Measurements from ENCODE around the gene ACTR5.

ACTR5 gene

DNA sequence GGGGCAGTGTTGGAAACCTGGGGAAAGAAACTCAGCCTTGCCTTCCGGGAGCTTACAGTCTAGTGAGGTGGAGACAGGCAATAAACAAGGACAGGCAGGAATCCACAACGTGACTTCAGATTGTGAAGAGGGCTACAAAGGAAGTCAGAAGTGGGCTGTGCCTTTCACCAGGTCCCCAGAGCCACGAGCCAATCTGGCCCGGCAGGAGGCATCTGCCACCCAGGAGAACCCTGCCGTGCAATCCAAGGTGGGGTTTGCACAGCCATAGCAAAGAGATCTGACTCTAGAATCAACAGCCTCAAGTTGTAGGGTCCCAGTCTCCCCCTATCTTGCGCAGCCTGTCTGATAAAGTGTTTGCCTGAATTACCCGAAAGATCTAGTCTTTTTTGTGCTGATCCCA, 18.5 kb upstream of the ACTR5 start:
- DNase-seq: no peak

GRCh38 chr20:38730167-38730988, 17.9 kb upstream of the ACTR5 start:
- DNase-seq: no peak

GRCh38 chr20:38730989-38731737, 17.1 kb upstream of the ACTR5 start:
- peak; percentile 80 for DNase-seq

- DNase-seq: no peak
These were observed 16.5 kb upstream of the ACTR5 start for GRCh38 chr20:38731738-38732113.

GRCh38 chr20:38732981-38733380, 15.3 kb upstream of the ACTR5 start:
- DNase-seq: no peak

- no peak for DNase-seq
These were observed 13.1 kb upstream of the ACTR5 start for GRCh38 chr20:38735172-38735571.

GRCh38 chr20:38737887-38738286, 10.4 kb upstream of the ACTR5 start:
- DNase-seq: no peak

DNA sequence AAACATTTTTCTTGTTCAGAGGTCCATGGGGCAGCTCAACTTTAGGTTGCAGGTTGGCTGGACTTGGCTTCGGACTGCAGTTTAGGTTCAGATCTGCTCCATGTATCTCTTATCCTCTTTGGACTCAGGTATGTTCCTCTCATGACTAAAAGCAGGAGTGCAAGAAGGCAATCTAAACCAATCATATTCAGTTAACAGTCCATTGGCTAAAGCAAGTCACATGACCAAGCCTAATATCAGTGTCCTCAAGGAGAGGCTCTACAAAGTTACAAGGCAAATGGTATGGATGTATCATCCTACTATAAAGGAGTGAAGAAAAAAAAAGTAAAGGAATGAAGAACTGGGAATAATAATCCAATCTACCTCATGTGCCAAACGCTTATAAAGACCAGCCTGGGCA, 2.5 kb upstream of the ACTR5 start:
- DNase-seq: no peak

GRCh38 chr20:38747495-38748096, 664 bp upstream of the ACTR5 start:
- no peak for DNase-seq

- peak; percentile 66 for DNase-seq
These were observed 545 bp downstream of the ACTR5 start for GRCh38 chr20:38748861-38749149.

DNA sequence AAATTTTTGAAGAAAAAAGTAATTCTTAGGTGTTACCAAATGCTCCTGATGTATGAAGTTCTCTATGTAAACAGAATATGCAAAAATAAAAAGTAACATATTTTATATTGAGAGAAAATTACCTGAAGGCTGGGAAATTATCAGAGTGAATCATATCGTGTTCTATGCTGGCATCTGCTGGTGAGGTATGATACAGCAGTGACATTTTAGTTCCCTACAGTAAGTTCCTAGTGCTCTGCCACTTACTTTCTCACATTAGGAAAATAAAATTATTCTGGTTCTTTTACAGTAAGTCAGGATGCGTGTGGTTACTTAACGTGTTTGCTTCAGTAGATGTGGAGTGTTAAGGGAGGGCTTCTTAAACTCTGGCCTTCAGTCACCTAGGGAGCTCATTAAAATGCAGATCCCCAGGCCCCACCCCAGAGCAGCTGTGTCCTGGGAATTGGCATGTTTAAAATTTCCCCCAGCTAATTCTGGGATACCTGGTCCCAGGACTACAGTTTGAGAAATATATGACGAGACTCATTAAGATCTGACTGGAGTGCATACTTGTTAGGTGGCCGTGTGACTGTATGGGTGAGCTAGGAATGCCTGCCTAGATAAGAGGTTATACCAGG, 3.2 kb downstream of the ACTR5 start:
- no peak for DNase-seq

- DNase-seq: no peak
These were observed 3.8 kb downstream of the ACTR5 start for GRCh38 chr20:38752029-38752428.

DNA sequence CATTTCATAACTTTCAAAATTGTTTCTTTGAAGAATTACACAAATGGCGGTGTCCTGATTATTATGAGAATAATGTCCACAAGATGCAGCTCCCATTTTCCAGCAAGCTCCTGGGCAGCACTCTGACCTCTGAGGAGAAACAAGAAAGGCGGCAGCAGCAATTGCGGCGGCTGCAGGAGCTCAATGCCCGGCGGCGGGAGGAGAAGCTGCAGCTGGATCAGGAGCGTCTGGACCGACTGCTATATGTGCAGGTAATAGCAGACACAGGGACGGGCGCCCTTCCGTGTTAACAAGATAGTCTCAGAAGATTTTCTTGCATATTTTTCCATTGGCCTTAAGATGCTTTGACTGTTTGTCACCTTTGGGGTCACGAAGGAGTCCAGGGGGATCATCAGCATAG, 6.7 kb downstream of the ACTR5 start:
- no peak for DNase-seq

DNA sequence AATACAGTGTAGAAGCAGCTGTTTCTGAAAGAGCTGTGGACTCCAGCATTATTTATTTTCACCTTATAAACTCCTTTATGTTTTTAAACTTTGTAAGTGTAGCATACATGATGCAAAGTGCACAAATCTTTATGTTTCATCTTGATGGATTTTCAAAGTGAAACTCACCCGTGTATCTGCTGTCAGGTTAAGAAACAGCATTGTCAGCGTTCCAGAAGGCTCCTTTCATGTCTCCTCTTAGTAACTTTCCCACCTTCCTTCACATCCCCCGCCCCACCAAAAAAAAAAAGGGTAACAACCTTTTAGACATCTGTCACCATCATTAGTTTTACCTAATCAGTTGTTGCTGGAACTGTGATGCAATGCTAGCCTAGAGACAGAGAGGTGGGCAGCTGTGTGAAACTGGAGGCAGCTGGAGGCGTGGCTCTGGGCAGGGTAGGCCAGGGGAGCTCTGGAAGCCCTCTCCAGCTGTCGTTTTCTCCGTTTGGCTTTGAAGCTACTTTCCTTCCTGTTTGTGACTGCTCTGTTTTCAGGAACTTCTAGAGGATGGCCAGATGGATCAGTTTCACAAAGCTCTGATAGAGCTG, 7.2 kb downstream of the ACTR5 start:
- no peak for DNase-seq

DNA sequence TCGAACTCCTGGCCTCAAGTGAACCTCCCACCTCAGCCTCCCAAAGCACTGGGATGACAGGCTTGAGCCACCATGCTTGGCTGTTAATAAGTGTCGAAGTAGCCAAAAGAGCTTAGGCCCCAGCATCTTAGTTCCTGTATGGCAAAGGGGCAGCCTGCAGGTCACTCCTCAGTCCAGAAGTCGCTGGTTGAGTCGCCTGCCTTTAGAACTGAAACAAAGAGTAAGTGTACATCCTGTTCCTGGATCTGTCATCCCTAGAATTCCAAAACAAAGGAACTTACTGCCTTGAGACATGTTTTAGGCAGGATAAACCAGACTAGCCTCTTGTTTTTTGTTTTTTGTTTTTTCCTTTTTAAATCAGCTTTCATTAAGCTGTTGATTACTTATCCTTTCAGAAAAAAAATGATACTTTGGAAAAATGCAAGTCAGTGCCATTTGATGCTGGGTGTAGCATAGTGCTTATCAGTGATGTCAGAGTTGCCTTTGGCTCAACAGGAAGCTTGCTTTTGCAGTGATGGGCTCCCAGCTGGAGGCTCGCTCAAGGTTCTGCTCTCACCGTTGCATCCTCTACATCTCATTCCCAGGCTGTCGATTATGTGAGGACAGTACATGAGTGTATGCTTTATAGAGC, 9.0 kb downstream of the ACTR5 start:
- DNase-seq: no peak

DNA sequence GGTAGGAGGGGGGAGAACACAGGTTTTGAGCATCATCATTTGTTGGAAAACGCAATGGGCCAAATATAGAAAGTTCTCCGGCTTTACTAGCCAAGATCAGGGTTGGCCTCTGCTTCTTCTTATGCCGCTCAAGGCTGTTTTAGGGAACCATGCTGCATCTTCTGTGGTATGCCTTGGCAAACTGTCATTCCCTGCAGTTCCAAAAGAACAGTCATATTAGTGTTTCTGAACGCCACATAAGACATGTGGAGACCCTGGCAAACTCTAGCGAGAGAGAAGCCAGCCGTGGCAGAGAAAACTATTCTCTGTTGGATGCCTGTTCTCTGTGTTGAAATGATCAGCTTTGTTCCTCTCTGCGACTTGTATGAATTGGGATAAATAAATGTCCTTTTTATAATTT, 10.8 kb downstream of the ACTR5 start:
- DNase-seq: no peak

- no peak for DNase-seq
These were observed 12.7 kb downstream of the ACTR5 start for GRCh38 chr20:38760978-38761377.

DNA sequence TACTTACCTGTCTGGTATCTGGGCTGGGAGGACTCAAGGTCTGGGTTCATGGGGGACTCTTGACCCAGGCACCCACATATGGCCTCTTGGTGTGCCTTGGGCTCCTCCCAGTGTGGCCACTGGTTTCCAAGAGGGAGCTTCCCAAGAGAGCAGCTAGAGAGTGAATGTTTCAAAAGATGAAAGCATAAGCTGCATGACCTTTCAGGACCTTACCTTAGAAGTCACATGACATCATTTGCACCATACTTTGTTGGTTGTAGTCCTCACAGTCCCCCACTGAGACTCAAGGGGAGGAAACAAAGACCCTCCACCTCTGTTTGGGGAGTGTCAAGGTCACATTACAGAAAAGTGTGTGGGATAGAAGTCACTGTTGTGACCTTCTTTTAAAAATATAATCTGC, 13.9 kb downstream of the ACTR5 start:
- no peak for DNase-seq

GRCh38 chr20:38763616-38764015, 15.4 kb downstream of the ACTR5 start:
- no peak for DNase-seq

DNA sequence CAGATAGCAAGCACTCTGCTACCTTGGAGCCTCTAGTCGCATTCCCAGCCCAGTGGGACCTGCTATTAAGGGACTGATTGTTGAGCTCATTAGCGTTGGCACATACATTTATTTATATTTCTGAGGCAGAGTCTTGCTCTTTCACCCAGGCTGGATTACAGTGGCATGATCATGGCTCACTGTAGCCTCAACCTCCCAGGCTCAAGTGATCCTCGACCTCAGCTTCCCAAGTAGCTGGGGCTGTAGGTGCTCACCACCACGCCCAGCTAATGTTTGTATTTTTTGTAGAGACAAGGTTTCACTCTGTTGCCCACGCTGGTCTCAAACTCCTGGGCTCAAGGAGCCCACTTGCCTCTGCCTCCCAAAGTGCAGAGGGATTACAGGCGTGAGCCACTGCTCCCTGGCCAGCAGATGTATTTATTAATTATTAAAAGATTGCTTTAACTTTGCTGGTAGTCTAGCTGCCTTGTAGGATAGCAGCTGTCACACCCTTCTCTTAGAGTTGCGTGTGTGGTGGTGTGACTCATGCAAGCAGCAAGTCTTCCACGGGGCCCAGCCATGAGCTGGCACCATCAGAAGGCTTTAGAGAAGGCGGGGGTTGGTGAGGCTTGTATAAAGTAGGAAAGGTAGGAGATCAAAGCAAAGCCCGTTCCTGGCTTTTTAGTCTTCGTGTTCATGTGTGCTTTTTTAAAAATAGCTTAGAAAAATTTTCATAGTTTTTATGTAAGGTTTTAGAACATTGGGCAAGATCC, 16.5 kb downstream of the ACTR5 start:
- DNase-seq: peak; percentile 65

DNA sequence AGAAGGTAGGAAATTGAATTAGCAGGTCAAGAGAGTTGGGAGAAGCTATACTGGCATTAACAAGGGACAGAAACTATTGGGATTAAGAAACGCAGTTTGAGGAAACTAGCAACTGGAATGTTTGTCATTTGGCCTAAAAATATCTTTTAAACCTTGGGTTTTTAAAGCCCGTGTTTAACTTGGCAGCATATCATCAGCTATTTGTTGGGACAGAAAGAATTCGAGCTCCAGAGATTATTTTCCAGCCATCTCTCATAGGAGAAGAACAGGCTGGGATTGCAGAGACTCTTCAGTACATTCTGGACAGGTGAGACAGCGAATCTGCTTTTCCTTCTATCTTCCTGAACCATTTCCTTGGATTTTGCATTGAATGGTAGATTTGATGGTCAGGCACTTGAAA, 17.8 kb downstream of the ACTR5 start:
- DNase-seq: no peak
